HL-60/S4 treated with retinoic acid at 250 ng/mL for 4 days and 3 days (cell line): Measurements from ENCODE around the gene YBX3.

ENCODE experiments used
- in situ Hi-C: fragments of 300-500 bp; cut with MboI; formaldehyde crosslinking; loops from 2 replicates; pipeline ENCODE4 v1.7.0; 2022; ENCODE audit warnings: low sequenced_read_pairs

YBX3 gene

GRCh38 chr12:10722502-10722904, 620 bp downstream of the YBX3 start:
- in situ Hi-C loops = no loop called here

DNA sequence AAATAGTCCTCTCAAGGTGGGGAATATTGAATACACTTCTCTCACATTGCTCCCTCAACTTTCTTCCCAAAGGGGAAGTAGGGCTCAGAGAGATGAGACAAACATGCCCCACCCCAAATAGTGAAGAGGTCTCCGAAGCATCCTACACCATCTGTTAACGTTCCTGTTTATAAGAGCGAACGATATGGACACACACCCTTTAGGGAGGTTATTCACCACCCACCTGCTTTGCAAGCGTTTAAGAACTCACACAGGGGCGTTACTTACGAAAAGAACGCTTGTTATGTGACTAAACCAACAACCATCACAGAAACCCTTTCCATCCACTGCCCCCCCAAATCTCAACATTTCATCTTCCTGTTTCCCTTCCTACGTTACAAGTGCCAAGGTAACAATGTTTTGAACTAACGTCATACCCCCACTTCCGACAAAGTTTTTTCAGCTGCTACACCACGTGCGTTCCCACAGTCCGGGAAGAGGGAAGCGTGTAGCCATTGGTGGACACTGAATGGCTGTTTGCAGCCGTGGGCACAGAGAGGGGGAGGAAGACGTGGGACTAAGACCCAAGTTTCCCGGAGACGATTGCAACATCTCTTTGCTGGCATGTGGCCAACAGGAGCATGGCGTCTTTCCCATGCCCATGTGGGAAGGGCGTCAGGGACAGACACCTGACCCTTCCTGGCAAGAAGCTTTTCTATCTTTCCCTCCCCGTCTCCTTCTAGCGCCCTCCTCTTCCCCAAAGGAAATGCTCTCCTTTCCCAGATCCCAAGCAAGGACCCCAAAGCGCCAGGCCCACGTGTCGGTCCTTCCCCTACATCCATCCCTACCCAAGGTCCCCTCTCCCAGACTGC, 1.2 kb downstream of the YBX3 start:
- in situ Hi-C loops = no loop called here

DNA sequence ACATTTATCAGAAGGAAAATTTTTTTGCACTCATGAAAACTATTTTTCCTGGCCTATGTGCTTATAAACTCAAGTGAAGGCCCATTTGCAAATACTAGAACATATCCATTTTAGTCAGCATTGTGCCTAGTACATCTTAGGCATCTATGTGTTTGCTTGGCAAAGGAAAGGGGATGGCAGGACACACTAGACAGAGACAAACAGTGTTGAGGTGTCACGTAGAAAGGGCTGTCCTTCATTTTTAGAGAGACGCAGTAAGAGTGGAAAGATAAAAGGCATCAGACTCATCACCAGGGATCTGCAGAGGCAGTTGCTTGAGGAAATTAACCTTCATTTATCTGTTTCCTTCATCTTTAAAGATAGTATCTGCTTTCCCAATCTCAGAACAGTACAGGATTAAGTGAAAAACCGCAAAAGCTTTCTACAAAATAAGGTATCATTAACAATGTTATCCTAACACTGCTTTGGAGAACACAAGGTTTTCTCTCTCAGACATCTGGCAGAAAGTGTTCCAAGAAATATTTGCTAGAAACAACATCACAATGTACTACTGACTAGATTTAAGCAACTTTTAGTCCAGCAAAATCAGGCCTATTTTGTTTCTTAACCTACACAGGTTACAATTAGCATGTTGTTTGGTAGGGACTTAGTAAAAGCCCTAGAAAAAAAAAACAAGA, 2.0 kb downstream of the YBX3 start:
- in situ Hi-C loops = no loop called here

DNA sequence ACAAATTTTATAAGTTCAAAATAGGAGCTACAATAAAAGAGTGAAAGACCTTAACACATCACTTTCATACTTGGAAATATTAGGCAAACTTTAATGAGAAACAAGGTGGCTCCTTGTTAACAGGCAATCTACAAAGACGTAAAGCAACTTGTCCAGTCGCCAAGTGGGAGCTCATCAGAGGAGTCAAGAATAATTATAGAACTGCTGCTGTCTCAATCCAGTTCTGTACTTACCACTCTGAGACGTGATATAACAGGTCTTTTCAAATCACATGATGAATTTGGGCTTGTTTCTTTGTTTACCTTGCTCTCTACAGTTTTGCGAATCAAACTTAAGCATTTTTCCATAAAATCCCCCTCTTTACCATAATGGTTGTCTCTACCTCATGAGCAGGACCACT, 3.6 kb downstream of the YBX3 start:
- in situ Hi-C loops = no loop called here

DNA sequence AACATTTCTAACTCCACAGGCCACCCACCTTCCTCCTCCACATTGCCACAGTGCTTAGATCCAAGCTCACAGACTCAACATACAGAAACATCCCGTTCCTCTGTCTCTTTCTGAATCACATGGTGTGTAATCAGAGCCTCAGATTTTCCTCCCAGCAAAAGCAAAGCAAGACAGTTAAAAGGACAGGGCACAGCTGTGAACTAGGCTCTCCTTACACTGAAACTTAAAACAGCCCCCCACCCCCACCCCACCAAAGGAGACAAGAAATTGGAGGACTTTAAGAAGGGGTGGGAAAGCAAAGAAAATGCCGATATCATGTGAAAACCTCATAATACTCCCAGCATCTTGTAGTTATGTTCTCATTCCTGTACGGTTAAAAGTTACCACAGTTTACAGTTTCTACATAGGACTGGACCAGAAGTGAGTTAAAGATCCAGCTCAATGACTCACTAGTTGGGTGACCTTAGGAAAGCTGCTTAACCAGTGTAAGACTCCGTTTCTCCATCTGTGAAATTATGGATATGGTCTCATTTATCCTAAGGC, 4.8 kb downstream of the YBX3 start:
- in situ Hi-C loops = no loop called here

DNA sequence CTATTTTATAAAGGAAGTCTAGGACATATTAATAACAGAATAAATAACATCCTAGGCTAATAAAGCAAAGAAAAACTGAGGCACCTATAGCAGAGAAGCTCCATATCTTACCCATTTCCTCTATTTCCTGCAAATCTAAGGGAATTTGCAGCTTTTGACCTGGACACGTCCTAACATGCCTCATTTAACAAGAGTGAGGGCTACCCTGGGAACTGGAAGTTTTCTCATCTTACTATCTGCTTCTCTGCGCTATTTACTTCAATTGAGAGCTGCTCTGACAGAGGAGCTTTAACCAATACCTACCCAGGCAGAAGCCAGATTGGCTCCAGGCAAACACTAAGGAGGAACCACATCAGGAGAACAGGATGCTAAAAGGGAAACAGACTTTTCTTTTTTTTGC, 5.7 kb downstream of the YBX3 start:
- in situ Hi-C loops = no loop called here

GRCh38 chr12:10716704-10717315, 6.3 kb downstream of the YBX3 start:
- in situ Hi-C loops = no loop called here

- in situ Hi-C loops = no loop called here
Observed at GRCh38 chr12:10716277-10716676, 6.8 kb downstream of the YBX3 start.

DNA sequence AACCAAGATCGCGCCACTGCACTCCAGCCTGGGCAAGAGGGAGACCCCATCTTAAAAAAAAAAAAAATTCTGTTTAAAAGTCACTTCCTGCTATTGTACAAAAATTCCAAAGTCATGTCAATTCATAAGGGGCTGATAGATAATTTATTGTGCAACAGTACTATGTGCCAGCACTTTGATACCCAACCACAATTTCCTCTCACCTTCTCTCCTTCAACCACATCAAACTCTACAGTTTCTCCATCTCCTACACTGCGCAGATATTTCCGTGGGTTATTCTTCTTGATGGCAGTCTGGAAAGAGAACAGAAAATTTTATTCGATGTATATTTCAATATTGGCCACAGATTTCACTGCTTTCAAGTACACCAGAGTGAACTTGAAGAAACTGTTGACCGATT, 7.6 kb downstream of the YBX3 start:
- in situ Hi-C loops = no loop called here

GRCh38 chr12:10709808-10710207, 13.3 kb downstream of the YBX3 start:
- in situ Hi-C loops = no loop called here

- in situ Hi-C loops = no loop called here
Observed at GRCh38 chr12:10708862-10709261, 14.3 kb downstream of the YBX3 start.

GRCh38 chr12:10705655-10706054, 17.5 kb downstream of the YBX3 start:
- in situ Hi-C loops = no loop called here

DNA sequence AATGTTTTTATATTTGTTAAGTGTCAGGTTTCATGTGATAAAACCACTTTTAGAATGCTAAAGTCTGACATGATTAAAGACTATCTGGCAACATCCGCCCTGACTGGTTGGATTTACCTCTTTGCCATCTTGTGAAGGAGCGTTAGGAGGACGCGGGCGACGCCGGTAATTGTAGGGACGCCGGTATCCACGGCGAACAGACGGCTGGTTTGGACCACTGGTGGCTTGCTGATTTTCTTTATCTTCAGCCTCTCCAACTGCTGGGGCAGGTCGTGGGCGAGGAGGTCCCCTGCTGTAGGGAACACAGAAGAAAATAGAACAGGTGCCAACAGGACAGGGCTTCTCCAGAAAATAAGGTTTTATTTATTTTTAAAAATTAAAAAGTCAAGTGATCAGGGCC, 21.3 kb downstream of the YBX3 start:
- in situ Hi-C loops = no loop called here

DNA sequence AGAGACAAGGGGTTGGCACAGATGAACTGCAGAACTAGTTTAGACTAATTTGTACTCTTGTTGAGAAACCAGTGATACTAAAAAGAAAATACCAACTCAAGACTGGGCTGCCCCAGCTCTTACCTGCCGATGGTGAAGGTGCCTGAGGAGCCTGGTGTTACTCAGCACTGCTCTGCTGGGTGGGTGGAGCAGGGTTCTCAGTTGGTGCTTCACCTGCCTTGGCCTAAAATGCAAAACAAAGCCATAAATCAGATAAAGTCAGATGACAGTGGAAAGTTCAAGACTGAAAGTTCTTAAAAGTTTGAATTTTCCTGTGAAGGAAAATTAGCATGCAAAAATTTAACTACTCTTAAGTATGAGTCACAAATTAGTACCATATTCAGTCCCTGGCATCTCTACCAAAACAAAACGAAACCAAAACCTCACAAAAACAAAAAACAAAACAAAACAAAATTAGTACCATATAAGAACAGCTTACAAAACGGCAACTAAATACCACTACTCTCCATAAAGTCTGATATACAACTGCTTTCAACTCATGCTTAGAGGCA, 21.9 kb downstream of the YBX3 start:
- in situ Hi-C loops = no loop called here

GRCh38 chr12:10700581-10700980, 22.5 kb downstream of the YBX3 start:
- in situ Hi-C loops = no loop called here

DNA sequence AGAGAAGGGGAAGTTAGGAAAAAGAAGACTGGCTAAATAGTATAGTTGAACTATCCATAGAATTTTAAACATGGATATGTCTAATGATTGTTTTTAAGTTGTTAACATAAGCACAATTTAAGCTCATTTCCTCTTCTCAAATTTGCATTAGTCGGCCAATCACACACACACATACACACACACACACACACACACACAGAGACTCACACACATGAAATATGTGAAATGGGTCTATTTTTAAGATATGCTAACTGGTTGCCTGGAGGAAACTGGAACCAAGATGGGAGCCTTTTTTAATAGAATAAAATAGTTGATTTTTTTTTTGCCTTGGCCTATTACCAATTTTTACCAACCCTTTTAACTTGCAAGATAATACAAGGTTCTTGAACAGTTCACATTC, 25.3 kb downstream of the YBX3 start:
- in situ Hi-C loops = no loop called here

DNA sequence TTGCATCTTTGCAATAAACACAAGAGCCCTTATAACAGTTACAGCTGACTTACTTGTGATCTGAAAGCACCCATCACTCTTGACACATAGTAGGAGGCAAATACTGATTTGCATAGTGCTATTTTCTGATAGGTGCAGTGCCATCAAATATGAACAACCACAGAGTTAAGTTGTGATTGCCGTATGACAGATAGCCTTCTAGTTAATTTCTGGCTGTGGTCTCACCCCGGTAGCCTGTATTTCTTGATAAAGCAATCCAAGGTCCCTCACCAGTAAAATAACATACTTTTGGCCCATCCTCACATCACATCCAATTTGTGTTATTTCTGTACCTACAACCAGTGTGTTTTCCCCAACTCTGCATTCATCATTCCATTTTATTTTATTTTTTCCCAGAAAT, 26.0 kb downstream of the YBX3 start:
- in situ Hi-C loops = no loop called here

DNA sequence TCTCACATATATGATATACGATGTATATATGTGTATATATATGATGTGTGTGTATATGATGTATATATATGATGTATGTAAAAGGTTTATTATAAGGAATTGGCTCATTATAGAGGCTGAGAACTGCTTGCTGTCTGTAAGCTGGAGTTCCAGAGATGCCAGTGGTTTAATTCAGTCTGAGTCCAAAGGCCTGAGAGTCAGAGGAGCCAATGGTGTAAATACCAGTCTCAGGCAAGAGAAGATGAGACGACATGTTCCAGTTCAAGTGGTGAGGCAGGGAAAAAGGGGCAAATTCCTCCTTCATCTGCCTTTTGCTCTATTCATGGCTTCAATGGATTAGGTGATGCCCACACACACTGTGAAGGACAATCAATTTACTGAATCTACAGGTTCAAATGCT, 32.2 kb downstream of the YBX3 start:
- in situ Hi-C loops = no loop called here

GRCh38 chr12:10689146-10689545, 34.0 kb downstream of the YBX3 start:
- in situ Hi-C loops = no loop called here

- in situ Hi-C loops = no loop called here
Observed at GRCh38 chr12:10688042-10688441, 35.1 kb downstream of the YBX3 start.

DNA sequence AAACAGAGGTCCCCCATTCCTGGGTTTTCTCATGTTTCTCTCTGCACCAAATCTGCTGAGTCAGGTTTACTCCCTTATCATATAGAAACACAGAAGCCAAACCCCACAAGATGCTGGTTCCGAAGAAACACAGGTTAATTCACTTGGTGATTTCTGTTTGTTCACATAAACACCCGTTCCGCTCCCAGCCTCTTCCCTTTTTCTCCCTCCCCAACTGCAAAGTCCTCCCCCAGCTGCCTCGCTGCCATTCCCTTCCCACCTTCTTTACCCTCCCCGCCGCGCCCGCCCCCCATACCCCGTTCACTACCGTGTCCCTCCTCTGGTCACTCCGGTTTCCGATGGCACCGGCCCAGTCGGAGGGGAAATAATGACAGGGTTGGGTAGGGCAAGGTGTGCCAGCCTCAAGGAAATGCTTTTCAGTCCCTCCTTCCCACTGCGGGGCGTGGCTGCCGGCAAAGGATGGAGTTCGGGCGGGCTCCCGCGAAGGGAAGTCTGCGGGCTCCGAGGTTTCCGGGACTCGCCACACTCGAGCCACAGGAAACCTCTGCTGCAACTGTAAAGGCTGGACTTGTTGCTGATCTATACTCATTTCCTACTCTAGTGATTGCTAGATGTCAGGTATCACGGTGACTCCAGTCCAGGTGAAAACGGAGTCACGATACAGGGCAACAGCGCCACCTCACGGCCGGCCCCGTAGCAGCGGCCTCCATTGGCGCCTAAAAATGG, 49.3 kb downstream of the YBX3 start, which contains the start of gene STYK1:
Gene STYK1 (minus strand): TSS at position 394 of the 726 bp plus-strand sequence. CDS start 39,434 bp downstream, outside the sequence.
- in situ Hi-C loops = no loop called here
